ENCODE data around the gene LY6G5B. TPM values are rescaled to one million over a fixed set of nuclear protein-coding genes. Genes with fewer than 3 reads are reported as not detected.

Gene LY6G5B
- total RNA-seq, 1 donor from 2014 or later = 2.6 TPM

GRCh38 chr6:31663126-31663960 is 6.4 kb upstream of the LY6G5B start:
- DNase-seq = no peak

GRCh38 chr6:31663961-31664789 is 5.6 kb upstream of the LY6G5B start:
- DNase-seq = no peak

- DNase-seq = peak; percentile 98
Observed at GRCh38 chr6:31664790-31665500, 4.8 kb upstream of the LY6G5B start, which contains the start of gene GPANK1. Gene GPANK1, minus strand, starts transcription at chr6:31664997. Its CDS starts 519 bp downstream, at chr6:31664478.

DNA sequence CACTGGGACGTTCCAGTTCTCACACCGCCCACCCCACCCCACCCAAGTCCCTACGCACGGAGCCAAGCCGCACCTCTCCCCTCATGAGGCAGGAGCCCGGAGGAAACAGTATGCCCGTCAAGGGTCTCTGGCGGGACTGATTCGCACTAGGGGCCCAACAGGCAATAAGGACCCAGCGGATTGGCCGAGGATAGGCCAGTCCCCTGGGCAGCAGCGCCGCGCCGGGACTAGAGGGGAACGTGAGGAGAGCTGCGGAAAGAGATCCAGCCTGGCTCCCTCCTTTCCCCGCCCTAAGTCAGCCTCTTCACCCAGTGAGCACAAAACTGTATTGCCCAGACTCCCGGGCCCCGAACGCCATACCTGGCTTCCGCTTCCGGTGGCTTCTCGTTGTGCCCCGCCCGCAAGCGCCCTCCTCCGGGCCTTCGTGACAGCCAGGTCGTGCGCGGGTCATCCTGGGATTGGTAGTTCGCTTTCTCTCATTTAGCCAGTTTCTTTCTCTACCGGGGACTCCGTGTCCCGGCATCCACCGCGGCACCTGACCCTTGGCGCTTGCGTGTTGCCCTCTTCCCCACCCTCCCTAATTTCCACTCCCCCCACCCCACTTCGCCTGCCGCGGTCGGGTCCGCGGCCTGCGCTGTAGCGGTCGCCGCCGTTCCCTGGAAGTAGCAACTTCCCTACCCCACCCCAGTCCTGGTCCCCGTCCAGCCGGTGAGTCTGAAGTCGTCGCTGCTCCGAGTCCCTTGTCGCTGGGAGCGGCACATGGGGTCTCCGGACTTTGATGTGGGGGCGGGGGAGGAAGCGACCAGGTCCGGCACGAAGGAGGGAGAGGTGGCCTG is 4.1 kb upstream of the LY6G5B start, which contains the start of gene CSNK2B:
CSNK2B (plus strand) TSS at position 580 of the 836 bp plus-strand sequence. CDS start 752 bp downstream, outside the sequence.
- DNase-seq = peak; percentile 99

GRCh38 chr6:31666337-31666965 is 3.3 kb upstream of the LY6G5B start:
- no peak for DNase-seq

DNA sequence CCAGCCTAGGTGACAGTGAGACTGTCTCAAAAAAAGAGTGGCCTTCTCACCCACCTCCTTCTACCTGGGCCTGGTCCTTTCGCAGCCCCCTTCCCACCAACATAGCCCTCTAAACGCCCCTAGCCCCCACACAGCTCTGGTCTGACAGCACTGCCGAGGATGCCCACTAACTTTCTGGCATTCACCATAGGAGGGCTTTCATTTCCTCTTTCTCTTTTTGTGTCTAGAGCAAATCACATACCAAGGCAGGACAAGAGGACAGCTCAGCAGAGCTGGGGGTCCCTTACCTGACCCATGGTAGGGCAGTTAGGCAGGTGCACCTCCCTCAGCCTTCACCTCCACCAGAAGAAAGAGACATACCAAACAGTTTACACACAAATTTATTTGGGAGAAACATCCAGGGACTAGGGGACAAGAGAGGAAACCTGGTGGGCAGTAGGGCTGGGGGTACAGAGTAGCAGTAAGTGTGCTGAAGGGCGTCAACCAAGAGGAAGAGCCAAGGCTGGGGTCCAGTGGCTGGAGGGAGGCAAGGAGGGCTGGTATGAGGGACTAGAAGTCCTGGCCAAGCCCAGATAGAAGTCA is 6.6 kb downstream of the LY6G5B start:
- DNase-seq = no peak

GRCh38 chr6:31676904-31677303 is 7.1 kb downstream of the LY6G5B start:
- no peak for DNase-seq

DNA sequence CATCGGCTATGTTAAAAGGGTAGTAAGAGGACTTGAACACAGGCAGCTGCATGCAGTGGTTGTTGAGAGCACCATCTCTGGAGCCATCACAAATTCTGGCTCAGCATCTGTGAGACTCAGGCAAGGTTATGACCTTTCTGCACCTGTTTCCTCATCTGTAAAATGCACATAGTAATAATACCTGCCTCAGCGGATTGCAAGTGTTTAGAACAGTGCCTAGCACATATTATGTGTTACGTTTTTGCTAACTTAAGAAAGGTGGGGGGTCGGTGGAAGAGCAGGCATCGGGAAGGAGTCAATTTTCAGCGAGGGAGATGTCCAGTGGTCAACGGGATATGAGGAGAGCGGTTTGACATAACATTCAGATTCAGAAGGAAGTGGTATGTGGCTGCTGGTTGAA is 8.2 kb downstream of the LY6G5B start:
- no peak for DNase-seq

GRCh38 chr6:31680226-31681134 is 10.7 kb downstream of the LY6G5B start, which contains the start of gene LY6G5C:
Gene LY6G5C, minus strand, starts transcription at chr6:31681067. Its CDS starts 694 bp downstream, at chr6:31680373.
- DNase-seq = peak; percentile 91

- peak; percentile 34 for DNase-seq
Observed at GRCh38 chr6:31681135-31681671, 11.4 kb downstream of the LY6G5B start.

DNA sequence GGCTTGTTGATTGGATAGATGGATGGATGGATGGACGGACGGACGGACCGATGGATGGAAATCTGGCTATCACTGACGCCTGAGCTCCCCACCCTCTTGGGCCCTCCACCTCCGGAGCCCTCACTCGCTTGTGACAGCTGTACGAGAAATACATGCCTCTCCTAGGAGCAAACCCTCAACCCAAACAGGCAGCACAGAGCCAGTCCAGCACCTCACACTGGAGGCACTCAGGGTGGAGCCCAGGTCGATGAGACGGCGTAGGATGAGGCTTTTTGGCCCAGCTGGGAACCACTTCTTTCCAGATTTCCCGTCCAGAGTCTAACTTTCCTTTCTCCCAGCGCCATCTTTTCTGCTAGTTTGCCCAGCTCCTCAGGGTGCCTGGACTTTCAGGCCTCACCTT is 13.8 kb downstream of the LY6G5B start:
- peak; percentile 14 for DNase-seq

GRCh38 chr6:31686483-31686882 is 16.7 kb downstream of the LY6G5B start:
- DNase-seq = no peak

DNA sequence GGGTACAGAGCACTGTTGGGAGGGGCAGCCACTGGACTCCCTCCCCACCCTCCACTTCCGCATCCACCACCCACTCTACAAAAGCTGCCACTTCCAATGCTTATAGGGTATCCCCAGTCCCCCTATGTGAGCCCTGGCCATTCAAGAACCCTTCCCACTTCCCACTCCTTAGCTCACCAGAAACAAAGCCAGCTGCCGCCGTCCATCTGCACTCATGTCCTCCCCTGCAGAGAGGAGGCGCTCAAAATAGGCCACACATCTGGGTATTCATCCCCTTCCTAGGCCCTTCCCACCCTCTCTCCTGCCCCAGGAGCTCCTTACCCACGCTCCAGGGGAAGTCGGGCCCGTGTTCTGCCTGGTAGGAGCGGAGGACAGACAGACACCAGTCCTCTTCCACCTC is 17.5 kb downstream of the LY6G5B start:
- DNase-seq = peak; percentile 32

DNA sequence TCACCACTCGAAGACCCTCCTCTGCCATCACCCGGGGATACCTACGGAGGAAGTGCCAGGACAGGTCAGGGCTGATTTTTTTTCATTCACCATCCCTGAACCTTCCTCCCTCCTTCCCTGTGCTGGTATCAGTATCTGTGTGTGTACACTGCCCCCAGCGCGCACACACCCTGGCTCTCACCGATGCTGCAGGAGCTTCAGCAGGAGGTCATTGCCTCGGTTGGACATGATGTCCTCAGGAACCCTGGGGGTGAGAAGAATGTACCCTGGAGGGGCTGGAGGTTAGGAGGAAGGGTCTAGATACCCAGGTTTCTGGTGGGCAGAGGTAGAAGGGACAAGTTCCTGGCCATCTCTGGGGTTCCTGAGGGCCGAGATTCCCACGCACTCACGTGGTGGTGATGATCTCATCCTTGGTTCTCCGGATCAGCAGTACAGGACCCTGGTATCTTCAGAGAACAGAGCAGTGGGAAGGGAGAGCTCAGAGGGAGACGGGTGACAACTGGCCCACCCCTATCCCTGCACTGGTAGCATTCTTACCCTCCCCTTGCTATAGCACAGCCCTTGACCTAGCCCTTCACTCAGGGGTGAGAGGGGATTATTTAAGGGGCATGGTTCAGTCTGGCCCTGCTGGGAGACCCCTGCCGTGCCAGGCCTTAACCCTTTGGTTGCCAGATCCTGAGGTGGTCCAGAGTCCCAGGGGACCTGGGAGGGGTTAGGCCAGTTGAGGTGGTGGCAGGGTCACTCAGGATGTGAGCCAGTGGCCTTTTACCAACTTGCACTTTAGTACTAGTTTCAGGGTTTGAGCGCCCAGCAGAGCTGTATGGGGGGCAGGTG is 18.3 kb downstream of the LY6G5B start:
- no peak for DNase-seq

GRCh38 chr6:31689249-31690110 is 19.7 kb downstream of the LY6G5B start:
- no peak for DNase-seq

DNA sequence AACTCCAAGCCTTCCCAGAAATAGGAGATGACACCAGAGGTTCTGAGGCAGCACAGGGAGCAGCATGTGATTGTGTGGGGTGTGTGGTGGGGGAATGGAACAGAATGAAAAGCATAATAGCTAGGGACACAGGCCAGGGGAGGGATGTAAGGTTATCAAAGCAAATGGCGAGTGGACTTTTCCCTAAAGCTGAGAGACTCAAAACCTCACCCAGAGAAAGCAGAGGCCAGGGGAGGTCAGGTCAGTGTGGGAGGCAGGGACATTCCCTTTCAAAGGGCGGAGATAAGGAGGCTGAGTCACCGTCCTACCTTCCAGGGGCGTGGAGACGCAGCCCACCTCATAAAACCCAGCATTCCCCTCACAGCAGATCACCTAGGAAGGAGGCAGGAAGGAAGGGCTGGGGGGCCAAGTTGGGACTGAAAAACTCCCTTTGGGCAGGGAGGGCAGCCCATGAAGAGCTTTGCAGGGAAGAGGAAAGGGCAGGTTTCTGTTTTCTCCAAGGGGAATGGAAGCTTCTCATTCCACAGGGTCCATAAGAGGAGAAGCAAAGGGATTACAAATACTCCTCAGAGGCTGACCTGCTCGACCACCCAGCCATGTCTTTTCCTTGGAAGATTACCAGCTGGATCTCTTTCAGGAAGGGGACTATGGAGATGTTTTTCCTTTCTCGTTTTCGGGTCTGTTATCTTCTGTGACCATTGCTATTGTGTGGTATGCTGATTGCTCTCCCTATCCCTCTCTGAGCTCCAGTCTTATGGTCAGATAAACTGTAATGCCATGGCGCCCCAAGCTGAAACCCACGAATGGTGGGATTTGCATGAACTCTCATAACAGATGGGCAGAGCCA is 20.7 kb downstream of the LY6G5B start:
- DNase-seq = no peak
